ENCODE results near the gene OR52J3.
"Not testable (repeated sequence)": the region's sequence is repeated elsewhere in the genome, so short reads cannot be mapped to it uniquely, and the experiment has no call there.

The OR52J3 gene

DNA sequence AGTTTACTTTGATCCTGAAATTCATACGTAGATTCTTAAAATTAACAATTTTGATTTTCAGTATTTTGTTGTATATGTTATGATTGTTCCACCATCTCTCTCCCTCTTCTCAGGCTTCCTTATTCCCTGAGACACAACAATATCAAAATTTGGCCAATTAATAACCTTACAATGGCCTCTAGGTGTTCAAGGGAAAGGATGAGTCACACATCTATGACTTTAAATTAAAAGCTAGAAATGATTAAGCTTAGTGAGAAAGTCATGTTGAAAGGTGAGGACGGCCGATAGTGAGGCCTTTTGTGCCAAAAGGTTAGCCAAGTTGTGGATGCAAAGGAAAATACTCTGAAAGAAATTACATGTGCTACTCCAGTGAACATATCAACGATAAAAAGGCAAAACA lies 5.5 kb upstream of the OR52J3 start:
- no peak for DNase-seq (ENCODE audit: low read depth, low spot score)
- no peak overlapping the region for H3K4me3 ChIP-seq
- no peaks in the 10 kb centered on the region for H3K36me3 ChIP-seq (ENCODE audit: insufficient read depth, low read length)
- H3K9ac ChIP-seq (ENCODE audit: insufficient read length), result no peak overlapping the region
- no peak for TF ChIP-seq EZH2 (IDR thresholded peaks at IDR 0.05)
- no peak for TF ChIP-seq FOXP2 (optimal IDR thresholded peaks at IDR 0.05; ENCODE audit: control extremely low read depth, extremely low read length, insufficient read depth)
- no peak for TF ChIP-seq POLR2AphosphoS5 (IDR thresholded peaks at IDR 0.05; ENCODE audit: borderline replicate concordance, low read depth, low read length)
- H3K9me3 ChIP-seq (ENCODE audit: low read depth, low read length), result no peaks in the 10 kb centered on the region
- no peak overlapping the region for H3K27ac ChIP-seq

- Histone ChIP-seq H3K9me3 (ENCODE audit: low read depth, low read length) (no peaks in the 10 kb centered on the region), H3K4me3 (no peak overlapping the region), H3K27ac (no peak overlapping the region), H3K9ac (ENCODE audit: insufficient read length) (no peak overlapping the region), H3K36me3 (ENCODE audit: insufficient read depth, low read length) (no peaks in the 10 kb centered on the region)
- DNase-seq (ENCODE audit: low read depth, low spot score), result no peak
- TF ChIP-seq FOXP2 (optimal IDR thresholded peaks at IDR 0.05; ENCODE audit: control extremely low read depth, extremely low read length, insufficient read depth), result no peak
- TF ChIP-seq EZH2 (IDR thresholded peaks at IDR 0.05), result no peak
- TF ChIP-seq POLR2AphosphoS5 (IDR thresholded peaks at IDR 0.05; ENCODE audit: borderline replicate concordance, low read depth, low read length), result no peak
Observed at GRCh38 chr11:5042091-5042490, 4.2 kb upstream of the OR52J3 start.

GRCh38 chr11:5043380-5043779 lies 2.9 kb upstream of the OR52J3 start:
- H3K36me3 ChIP-seq (ENCODE audit: insufficient read depth, low read length), result no peaks in the 10 kb centered on the region
- H3K9me3 ChIP-seq (ENCODE audit: low read depth, low read length), result no peaks in the 10 kb centered on the region
- no peak for TF ChIP-seq FOXP2 (optimal IDR thresholded peaks at IDR 0.05; ENCODE audit: control extremely low read depth, extremely low read length, insufficient read depth)
- no peak for TF ChIP-seq EZH2 (IDR thresholded peaks at IDR 0.05)
- no peak for TF ChIP-seq POLR2AphosphoS5 (IDR thresholded peaks at IDR 0.05; ENCODE audit: borderline replicate concordance, low read depth, low read length)
- no peak overlapping the region for H3K4me3 ChIP-seq
- H3K9ac ChIP-seq (ENCODE audit: insufficient read length), result no peak overlapping the region
- DNase-seq (ENCODE audit: low read depth, low spot score), result no peak
- no peak overlapping the region for H3K27ac ChIP-seq

GRCh38 chr11:5046754-5047330 lies 516 bp downstream of the OR52J3 start:
- DNase-seq (ENCODE audit: low read depth, low spot score), result no peak
- Histone ChIP-seq H3K9ac (ENCODE audit: insufficient read length) (no peak overlapping the region), H3K36me3 (ENCODE audit: insufficient read depth, low read length) (no peaks in the 10 kb centered on the region), H3K4me3 (no peak overlapping the region), H3K27ac (no peak overlapping the region), H3K9me3 (ENCODE audit: low read depth, low read length) (no peaks in the 10 kb centered on the region)
- no peak for TF ChIP-seq EZH2 (IDR thresholded peaks at IDR 0.05)
- TF ChIP-seq FOXP2 (optimal IDR thresholded peaks at IDR 0.05; ENCODE audit: control extremely low read depth, extremely low read length, insufficient read depth), result no peak
- no peak for TF ChIP-seq POLR2AphosphoS5 (IDR thresholded peaks at IDR 0.05; ENCODE audit: borderline replicate concordance, low read depth, low read length)

DNA sequence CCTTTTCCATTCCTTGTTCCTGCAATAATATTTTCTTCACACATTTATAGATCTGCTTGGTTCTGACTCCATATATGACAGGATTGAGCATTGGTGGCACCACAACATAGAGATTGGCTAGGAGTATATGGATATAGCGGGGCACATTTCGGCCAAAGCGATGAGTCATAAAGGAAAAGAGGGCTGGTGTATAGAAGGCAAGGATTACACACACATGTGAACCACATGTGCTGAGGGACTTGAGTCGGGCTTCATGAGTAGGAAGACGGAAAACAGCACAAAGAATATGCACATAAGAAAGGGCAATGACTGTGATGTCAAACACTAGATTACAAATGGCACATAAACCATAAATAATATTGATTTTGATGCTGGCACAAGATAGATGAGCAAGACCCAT lies 12.4 kb downstream of the OR52J3 start:
- DNase-seq (ENCODE audit: low read depth, low spot score); H3K9ac ChIP-seq (ENCODE audit: insufficient read length): not testable (repeated sequence)

DNA sequence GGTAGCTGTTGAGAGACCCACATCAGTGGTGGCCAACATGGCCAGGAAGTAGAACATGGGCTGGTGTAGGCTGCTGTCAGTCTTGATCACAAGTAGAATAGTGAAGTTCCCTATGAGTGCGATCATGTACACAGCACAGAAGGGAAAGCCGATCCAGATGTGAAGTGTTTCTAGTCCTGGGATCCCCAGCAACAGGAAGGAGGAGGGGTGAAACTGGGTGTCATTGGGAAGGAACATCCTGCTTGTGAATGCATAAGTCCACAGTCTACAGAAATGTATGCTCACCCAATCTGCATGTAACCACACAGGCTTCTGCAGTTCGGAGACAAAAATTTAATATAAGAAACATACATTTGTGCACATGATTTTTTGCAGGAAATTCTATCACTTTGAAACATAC lies 13.1 kb downstream of the OR52J3 start, which contains the start of gene OR52E2:
Gene OR52E2 (minus strand): TSS at position 237 of the 400 bp plus-strand sequence. CDS start 0 bp downstream, at position 237.
- H3K4me3 ChIP-seq, result no peak within 1 kb of the TSS
- H3K36me3 ChIP-seq (ENCODE audit: insufficient read depth, low read length), result no peaks in the 10 kb centered on the region
- no peaks in the 10 kb centered on the region for H3K9me3 ChIP-seq (ENCODE audit: low read depth, low read length)
- DNase-seq (ENCODE audit: low read depth, low spot score), result no peak
- H3K27ac ChIP-seq, result no peak within 1 kb of the TSS
- TF ChIP-seq EZH2 (IDR thresholded peaks at IDR 0.05) (no peak), POLR2AphosphoS5 (IDR thresholded peaks at IDR 0.05; ENCODE audit: borderline replicate concordance, low read depth, low read length) (no peak), FOXP2 (optimal IDR thresholded peaks at IDR 0.05; ENCODE audit: control extremely low read depth, extremely low read length, insufficient read depth) (no peak)
- H3K9ac ChIP-seq (ENCODE audit: insufficient read length), result no peak within 1 kb of the TSS

More for the DNA sequence above, 12.4 kb downstream of the OR52J3 start:
- not testable (repeated sequence) for H3K9me3 ChIP-seq (ENCODE audit: low read depth, low read length); H3K36me3 ChIP-seq (ENCODE audit: insufficient read depth, low read length); H3K27ac ChIP-seq; H3K4me3 ChIP-seq

- Histone ChIP-seq H3K36me3 (ENCODE audit: insufficient read depth, low read length) (no peaks in the 10 kb centered on the region), H3K27ac (no peak overlapping the region), H3K9me3 (ENCODE audit: low read depth, low read length) (no peaks in the 10 kb centered on the region), H3K9ac (ENCODE audit: insufficient read length) (no peak overlapping the region), H3K4me3 (no peak overlapping the region)
- TF ChIP-seq POLR2AphosphoS5 (IDR thresholded peaks at IDR 0.05; ENCODE audit: borderline replicate concordance, low read depth, low read length), result no peak
- TF ChIP-seq EZH2 (IDR thresholded peaks at IDR 0.05), result no peak
- no peak for TF ChIP-seq FOXP2 (optimal IDR thresholded peaks at IDR 0.05; ENCODE audit: control extremely low read depth, extremely low read length, insufficient read depth)
- DNase-seq (ENCODE audit: low read depth, low spot score), result no peak
Observed at GRCh38 chr11:5065027-5065426, 18.7 kb downstream of the OR52J3 start.

DNA sequence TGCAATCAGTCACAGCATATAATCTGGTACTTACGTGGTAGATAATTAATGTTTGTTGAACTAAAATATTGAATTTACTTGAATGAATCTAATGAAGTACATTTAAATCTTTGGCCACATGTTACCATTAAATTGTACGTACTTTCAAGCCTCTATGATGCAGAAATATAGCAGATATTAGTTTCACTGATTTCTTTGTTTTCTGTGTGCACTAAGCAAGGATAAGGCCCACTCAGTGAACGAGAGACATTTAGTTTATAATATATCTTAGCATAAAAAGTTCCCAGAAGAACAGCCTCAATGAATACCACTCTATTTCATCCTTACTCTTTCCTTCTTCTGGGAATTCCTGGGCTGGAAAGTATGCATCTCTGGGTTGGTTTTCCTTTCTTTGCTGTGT lies 22.9 kb downstream of the OR52J3 start, which contains the start of gene OR52E1:
Gene OR52E1 (plus strand): TSS at position 301 of the 400 bp plus-strand sequence.
- H3K36me3 ChIP-seq (ENCODE audit: insufficient read depth, low read length), result no peaks in the 10 kb centered on the region
- H3K9ac ChIP-seq (ENCODE audit: insufficient read length), result no peak within 1 kb of the TSS
- DNase-seq (ENCODE audit: low read depth, low spot score), result no peak
- TF ChIP-seq POLR2AphosphoS5 (IDR thresholded peaks at IDR 0.05; ENCODE audit: borderline replicate concordance, low read depth, low read length) (no peak), FOXP2 (optimal IDR thresholded peaks at IDR 0.05; ENCODE audit: control extremely low read depth, extremely low read length, insufficient read depth) (no peak), EZH2 (IDR thresholded peaks at IDR 0.05) (no peak)
- H3K9me3 ChIP-seq (ENCODE audit: low read depth, low read length), result no peaks in the 10 kb centered on the region
- no peak within 1 kb of the TSS for H3K27ac ChIP-seq
- no peak within 1 kb of the TSS for H3K4me3 ChIP-seq

GRCh38 chr11:5071799-5072198 lies 25.5 kb downstream of the OR52J3 start:
- Histone ChIP-seq H3K9me3 (ENCODE audit: low read depth, low read length) (no peaks in the 10 kb centered on the region), H3K4me3 (no peak overlapping the region), H3K9ac (ENCODE audit: insufficient read length) (no peak overlapping the region), H3K27ac (no peak overlapping the region), H3K36me3 (ENCODE audit: insufficient read depth, low read length) (no peaks in the 10 kb centered on the region)
- TF ChIP-seq POLR2AphosphoS5 (IDR thresholded peaks at IDR 0.05; ENCODE audit: borderline replicate concordance, low read depth, low read length), result no peak
- no peak for TF ChIP-seq FOXP2 (optimal IDR thresholded peaks at IDR 0.05; ENCODE audit: control extremely low read depth, extremely low read length, insufficient read depth)
- no peak for TF ChIP-seq EZH2 (IDR thresholded peaks at IDR 0.05)
- no peak for DNase-seq (ENCODE audit: low read depth, low spot score)

Data from SK-N-MC (cell line).